GM18873 (cell line): ENCODE measurements around the gene SHISAL1.

Experiments
- ATAC-seq: cut with Tn5 transposase; IDR thresholded peaks from one replicate; pipeline ENCODE4 v1.9.1; 2021; ENCODE audit warnings: mild to moderate bottlenecking, moderate library complexity, moderate number of reproducible peaks; ENCODE audit not compliant: unreplicated experiment, low FRiP score

The SHISAL1 gene

GRCh38 chr22:44199866-44200265, 112.9 kb downstream of the SHISAL1 start:
- no peak for ATAC-seq

GRCh38 chr22:44199164-44199563, 113.6 kb downstream of the SHISAL1 start:
- ATAC-seq = no peak

- no peak for ATAC-seq
Measured at GRCh38 chr22:44197271-44197670, 115.5 kb downstream of the SHISAL1 start.

- no peak for ATAC-seq
Measured at GRCh38 chr22:44196731-44197131, 116.0 kb downstream of the SHISAL1 start.

GRCh38 chr22:44196241-44196640, 116.5 kb downstream of the SHISAL1 start:
- ATAC-seq = no peak

- ATAC-seq = no peak
Measured at GRCh38 chr22:44195189-44195871, 117.4 kb downstream of the SHISAL1 start.

GRCh38 chr22:44194569-44194968, 118.2 kb downstream of the SHISAL1 start:
- ATAC-seq = no peak
